HG03521 (cell line): ENCODE measurements around the gene MORN1.
"Not testable (repeated sequence)": the region's sequence is repeated elsewhere in the genome, so short reads cannot be mapped to it uniquely, and the experiment has no call there.

ENCODE experiments used
- ATAC-seq: cut with Tn5 transposase; IDR thresholded peaks from one replicate; pipeline ENCODE4 v1.9.1; 2021; ENCODE audit warnings: mild to moderate bottlenecking, moderate library complexity; ENCODE audit not compliant: unreplicated experiment

Gene MORN1

GRCh38 chr1:2391041-2391930, at the start of gene MORN1, which contains the start of gene RER1:
MORN1 (minus strand) TSS chr1:2391554; CDS start chr1:2391533, 21 bp downstream.
RER1 (plus strand) TSS chr1:2391841; CDS start chr1:2395791, 3,950 bp downstream.
- peak; percentile 95 for ATAC-seq

DNA sequence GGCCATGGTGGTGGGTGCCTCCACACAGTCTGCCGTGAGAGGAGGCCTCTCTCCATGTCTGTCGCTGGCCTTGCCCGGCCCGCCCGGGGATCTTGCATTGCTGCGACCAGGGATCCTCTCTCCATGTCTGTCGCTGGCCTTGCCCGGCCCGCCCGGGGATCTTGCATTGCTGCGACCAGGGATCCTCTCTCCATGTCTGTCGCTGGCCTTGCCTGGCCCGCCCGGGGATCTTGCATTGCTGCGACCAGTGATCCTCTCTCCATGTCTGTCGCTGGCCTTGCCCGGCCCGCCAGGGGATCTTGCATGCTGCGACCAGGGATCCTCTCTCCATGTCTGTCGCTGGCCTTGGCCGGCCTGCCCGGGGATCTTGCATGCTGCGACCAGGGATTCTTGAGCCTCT, 49.0 kb upstream of the MORN1 start:
- not testable (repeated sequence) for ATAC-seq

DNA sequence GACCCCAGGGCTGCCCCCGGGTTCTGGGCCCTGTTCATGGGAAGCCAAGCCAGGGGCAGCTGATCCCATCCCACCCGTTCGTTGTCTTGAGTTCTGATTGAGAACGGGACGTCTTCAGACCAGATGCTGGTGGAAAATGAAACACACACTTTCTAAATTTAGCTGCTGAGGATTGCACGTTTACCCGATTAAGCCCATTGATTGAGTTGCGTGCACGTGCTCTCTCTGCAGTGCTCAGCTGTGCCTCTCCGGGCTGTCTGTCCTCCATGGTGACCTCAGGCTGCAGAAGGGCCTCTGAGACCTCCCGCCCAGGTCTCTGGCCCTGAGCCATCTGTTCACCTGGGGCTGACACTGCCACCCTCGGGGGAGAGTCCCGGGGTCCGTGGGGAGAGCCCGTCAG, 48.0 kb upstream of the MORN1 start:
- ATAC-seq = no peak

- no peak for ATAC-seq
Observed at GRCh38 chr1:2438641-2439040, 47.3 kb upstream of the MORN1 start.

GRCh38 chr1:2438038-2438437, 46.7 kb upstream of the MORN1 start:
- no peak for ATAC-seq

DNA sequence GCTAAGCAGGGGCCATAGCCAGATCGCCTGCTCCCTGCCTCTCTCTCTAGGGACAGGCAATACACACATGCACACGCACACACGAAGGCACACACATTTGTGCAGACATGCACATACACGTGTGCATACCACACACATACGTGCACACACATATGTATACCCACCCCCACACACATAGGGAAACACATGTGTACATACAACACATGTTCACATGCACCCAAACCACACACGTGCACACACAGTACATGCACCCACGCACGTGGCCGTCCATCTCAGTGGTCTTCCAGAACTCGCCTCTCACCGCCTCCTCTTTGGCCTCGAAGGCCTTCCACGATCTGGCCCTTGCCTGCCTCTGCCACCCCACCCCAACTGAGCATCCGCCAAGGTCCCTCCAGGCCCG, 46.3 kb upstream of the MORN1 start:
- ATAC-seq = no peak

- no peak for ATAC-seq
Observed at GRCh38 chr1:2436876-2437275, 45.5 kb upstream of the MORN1 start.

DNA sequence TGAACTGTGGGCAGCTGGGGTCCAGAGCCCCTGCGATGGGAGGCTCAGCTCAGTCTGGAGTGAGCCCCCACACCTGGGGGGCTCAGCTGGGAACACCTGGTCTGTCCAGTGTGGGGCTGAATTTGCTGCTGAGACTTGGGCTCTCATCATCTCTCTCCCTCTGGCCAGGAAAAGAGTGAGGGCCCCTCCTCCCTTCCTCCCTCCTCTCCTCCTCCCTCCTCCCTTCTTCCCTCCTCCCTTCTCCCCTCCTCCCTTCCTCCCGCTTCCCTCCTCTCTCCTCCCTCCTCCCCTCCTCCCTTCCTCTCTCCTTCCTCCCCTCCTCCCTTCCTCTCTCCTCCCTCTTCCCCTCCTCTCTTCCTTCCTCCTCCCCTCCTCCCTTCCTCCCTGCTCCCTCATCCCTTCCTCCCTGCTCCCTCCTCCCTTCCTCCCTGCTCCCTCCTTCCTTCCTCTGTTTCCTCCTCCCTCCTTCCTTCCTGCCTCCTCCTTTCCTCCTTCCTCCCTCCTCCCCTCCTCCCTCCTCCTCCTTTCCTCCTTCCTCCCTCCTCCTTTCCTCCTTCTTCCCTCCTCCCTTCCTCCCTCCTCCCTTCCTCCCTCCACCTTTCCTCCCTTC, 44.5 kb upstream of the MORN1 start:
- no peak for ATAC-seq

GRCh38 chr1:2435091-2435490, 43.7 kb upstream of the MORN1 start:
- no peak for ATAC-seq

DNA sequence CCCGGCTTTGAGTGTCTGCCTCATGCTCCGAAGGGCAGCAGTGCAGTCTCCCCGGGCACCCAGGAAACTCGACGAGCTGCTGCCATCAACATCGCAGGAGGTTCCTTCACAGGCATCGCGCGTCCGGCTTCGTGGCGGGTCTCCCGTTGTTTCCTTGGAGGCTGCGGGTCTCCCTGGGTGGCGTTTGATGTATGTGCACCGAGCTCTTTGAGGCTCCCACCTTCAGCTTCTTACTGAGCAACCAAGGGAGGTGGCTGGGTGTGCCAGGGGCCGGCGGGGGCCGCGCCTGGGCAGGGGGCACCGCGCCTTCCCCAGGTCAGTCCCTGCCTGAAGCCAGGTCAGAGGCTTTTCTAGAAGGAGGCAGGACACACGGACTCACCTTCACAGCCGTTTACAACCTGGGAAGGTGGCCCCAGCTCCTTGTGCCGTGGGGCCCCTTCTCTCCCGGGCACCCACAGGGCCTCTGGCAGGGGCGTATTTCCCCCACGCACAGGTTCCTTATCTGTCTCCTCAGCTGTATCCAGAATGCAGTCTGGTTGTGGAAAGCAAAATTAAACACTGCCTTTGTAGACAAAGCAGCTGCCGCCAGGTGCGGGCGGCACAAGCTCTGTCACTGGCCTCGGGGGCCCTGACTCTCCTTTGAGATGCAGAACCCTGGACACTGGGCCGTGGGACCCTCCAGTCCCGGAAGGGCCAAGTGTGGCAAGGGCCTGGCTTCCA, 42.7 kb upstream of the MORN1 start:
- no peak for ATAC-seq

- no peak for ATAC-seq
Observed at GRCh38 chr1:2433196-2433595, 41.8 kb upstream of the MORN1 start.

GRCh38 chr1:2432441-2432844, 41.1 kb upstream of the MORN1 start:
- no peak for ATAC-seq

DNA sequence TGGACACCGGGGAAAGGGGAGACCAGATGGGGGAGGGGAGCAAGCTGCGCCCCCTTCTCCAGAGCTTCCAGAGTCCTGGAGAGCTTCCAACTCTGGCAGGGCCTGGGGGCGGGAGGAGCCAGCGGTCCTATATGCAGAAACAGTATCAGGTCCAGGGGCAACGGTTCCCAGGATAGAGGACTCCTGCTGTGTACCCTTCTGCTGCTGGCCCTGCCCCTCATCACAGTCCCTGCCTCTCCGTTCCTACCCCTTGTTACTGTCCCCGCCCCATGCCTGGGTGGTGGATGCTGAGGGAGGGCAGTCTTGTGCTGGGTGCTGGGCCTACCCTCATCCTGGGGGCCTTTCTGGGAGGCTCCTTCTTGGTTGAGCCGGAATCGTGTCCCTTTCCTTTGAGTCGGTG, 40.2 kb upstream of the MORN1 start:
- ATAC-seq = no peak

DNA sequence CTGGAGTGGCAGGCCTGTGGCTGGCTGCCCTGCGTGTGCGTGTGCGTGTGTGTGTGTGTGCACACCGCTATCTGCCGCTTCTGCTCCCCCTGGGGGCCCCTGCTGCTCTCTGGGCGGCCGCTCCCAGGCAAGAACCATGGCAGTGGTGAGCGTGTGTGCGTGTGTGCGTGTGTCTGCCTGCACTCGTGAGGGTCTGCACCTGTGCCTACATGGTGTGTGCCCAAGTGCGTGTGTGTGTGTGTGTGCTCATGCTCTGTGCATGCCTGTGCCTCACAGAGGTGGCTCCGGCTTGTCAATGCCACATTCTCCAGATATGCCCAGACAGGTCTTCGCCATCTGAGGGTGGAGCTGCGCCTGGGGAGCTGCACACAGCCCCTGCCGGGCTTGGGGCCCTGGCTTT, 39.7 kb upstream of the MORN1 start:
- ATAC-seq = no peak

DNA sequence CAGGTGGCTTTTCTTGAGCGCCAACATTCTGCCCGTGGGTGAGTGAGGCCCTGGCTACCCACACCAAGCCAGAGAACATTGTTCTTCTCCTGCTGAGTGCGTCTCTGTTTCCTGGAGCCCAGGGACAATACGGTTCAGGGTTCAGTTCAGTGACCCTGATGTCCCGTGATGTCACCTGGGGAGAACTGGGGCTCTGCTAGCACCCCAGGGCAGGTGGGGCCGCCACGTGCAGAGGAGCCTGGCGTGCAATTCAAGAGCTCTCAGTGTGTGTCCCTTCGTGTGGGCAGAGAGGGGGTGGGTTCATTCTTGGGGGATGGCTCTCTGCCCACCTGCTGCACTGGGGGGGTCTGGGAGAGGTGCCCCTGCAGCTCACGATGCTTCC, 39.2 kb upstream of the MORN1 start:
- no peak for ATAC-seq

DNA sequence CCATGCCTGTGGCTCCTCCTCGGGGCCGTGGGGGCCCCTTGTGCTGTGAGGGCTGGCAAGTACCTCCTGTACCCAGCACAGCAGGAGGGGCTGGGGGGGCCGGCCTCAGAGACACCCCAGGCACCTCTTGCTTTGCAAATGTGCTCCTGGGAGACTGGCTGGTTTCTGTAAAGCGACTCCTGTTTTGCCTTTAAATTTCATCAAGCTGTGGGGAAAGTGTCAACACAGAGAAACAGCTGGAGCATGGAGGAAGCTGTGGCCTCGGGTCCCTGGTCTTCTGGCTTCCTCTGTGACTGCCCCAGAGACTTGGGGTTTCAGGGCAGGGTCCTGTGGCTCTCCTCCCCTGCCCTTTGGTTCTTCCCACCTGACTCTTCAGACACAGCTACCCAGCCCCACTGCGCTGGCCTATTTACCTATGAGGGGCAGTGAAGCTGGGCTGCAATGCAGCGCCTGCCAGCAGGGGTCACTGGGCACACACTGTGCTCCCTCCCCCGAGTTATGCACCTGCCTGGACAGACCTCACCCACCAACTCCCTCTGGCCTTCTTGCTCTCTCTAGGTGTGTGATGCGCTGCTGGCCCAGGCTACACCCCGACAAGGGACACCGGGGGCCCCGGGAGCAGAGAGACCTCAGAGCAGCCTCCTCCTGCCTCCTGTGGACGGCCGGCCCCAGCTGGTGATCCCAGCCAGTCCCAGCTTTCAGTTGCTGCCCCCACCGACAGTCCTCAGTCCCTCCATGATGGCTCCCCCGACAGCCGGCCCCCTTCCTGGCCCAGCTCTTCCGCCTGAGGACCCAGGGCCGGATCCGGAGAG, 38.6 kb upstream of the MORN1 start:
- ATAC-seq = no peak

DNA sequence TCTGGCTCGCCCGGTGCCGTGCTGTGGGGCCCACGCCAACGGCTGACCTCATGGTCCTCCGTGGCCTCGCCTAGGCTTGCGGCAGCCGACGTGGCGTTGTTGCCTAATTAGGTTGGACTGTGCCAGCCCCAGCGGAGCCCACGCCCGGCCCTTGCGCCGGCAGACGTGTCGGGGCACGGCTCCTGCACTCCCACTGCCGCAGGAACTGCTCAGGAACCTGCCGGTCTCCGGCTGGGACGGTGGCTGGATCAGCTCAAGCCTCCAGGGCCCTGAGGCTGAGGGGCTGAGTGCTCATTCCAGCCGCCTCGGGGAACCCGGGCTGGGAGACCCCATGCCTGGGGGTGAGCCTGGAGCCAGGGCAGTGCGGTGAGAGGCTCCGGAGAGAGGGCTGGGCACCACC, 37.1 kb upstream of the MORN1 start:
- no peak for ATAC-seq

DNA sequence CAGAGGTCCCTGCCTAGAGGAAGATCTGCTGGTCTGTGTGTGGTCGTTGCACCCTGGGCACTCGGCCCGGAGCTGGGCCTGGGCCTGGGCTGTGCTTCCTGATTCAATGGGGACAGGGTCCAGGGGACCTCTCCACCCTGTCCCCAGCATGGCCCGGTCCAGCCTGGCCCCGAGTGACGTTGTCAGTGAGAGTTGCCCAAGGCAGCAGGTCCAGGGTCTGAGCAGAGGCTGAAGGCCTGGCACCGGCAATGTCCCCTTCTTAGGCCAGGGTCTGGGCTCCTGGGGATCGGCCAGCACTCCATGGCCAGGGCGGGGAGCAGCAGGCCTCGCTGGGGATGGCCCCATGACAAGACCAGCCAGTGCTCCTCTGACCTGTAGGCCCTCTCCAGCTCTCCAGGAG, 36.6 kb upstream of the MORN1 start:
- no peak for ATAC-seq

- no peak for ATAC-seq
Observed at GRCh38 chr1:2427051-2427450, 35.7 kb upstream of the MORN1 start.

- no peak for ATAC-seq
Observed at GRCh38 chr1:2426540-2426939, 35.2 kb upstream of the MORN1 start.

- no peak for ATAC-seq
Observed at GRCh38 chr1:2425892-2426291, 34.5 kb upstream of the MORN1 start.
